ENCODE data around the gene ZC3H13. TPM values are rescaled to one million over a fixed set of nuclear protein-coding genes. Genes with fewer than 3 reads are reported as not detected.

Gene ZC3H13
- total RNA-seq, 1 experiment from 2014 or later: 61.9 TPM

DNA sequence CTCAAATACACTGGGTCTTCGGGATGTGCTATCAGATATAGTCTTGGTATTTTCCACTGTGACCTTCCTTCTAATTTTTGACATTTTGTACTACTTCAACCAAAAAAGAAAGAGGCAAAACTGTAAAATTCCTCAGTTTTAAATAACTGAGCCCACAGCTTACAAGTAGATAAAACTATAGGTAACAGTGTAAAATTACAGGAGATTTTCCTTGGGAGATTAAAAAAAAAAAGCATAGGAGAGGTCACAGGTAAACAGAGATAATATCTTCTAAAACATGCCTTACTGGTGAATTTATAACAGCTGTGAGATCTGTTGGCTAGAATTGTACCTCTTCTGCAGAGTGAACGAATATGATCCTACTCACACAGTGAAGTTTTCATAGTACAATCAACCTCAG lies 7.1 kb downstream of the ZC3H13 start:
- H3K23me2 ChIP-seq (ENCODE audit: insufficient read length, low read depth, low read length, poor library complexity, severe bottlenecking): no peaks in the 10 kb centered on the region
- no peak overlapping the region for H2BK120ac ChIP-seq (ENCODE audit: low read depth, low read length, poor library complexity, severe bottlenecking)
- no peak overlapping the region for H3T11ph ChIP-seq (ENCODE audit: low read length)
- H3K18ac ChIP-seq (ENCODE audit: insufficient read length, low read depth, low read length): no peak overlapping the region
- Mint-ChIP-seq H3K27ac (peak overlapping the region in 1 of 3 experiments; percentile 51; a peak in 1 of 7 replicates), H3K9me3 (no peaks in the 10 kb centered on the region), H3K27me3 (ENCODE audit: low read depth) (no peaks in the 10 kb centered on the region), H3K4me3 (no peak overlapping the region), H3K36me3 (ENCODE audit: insufficient read depth in 1 of 3, low read depth in 3 of 3) (peaks cover 2 to 19% (median 15%) of the 10 kb centered on the region in 3 experiments; a peak in 5 of 7 replicates), H3K4me1 (no peaks in the 10 kb centered on the region)
- no peak overlapping the region for H3K56ac ChIP-seq (ENCODE audit: insufficient read length, low read depth, low read length)
- no peaks in the 10 kb centered on the region for H3K27me3 ChIP-seq (ENCODE audit: insufficient read depth, low read length)
- H4K91ac ChIP-seq (ENCODE audit: insufficient read length, low read depth, low read length): no peak overlapping the region
- H2AK5ac ChIP-seq (ENCODE audit: insufficient read length, low read length): no peak overlapping the region
- no peak overlapping the region for H3K14ac ChIP-seq (ENCODE audit: insufficient read depth, low read length)
- H2BK15ac ChIP-seq (ENCODE audit: low read depth, low read length): no peak overlapping the region
- H3K23ac ChIP-seq (ENCODE audit: insufficient read length, low read depth, low read length): no peak overlapping the region
- no peak overlapping the region for H3K4me2 ChIP-seq (ENCODE audit: insufficient read depth, insufficient read length, low read length)
- DNase-seq: no peak
- no peak overlapping the region for H3K4ac ChIP-seq (ENCODE audit: low read depth, low read length)
- no peak overlapping the region for H4K8ac ChIP-seq (replicated peaks; ENCODE audit: insufficient read length, low read depth, low read length)
- no peak overlapping the region for H2BK5ac ChIP-seq (ENCODE audit: insufficient read length, low read length)
- no peaks in the 10 kb centered on the region for H3K9me3 ChIP-seq (ENCODE audit: control insufficient read depth, low read depth, low read length)
- H2BK20ac ChIP-seq (ENCODE audit: low read depth, low read length, poor library complexity, severe bottlenecking): no peak overlapping the region
- no peak overlapping the region for H2AFZ ChIP-seq (ENCODE audit: low read length)
- H4K5ac ChIP-seq (ENCODE audit: insufficient read length, low read depth, low read length): no peak overlapping the region
- TF ChIP-seq CTCF (conservative IDR thresholded peaks at IDR 0.05): no peak
- WGBS (ENCODE audit: extremely low coverage, insufficient read length, low lambda C conversion rate): no CpG with 5 or more reads among the region's 2 CpGs
- no peaks in the 10 kb centered on the region for H4K20me1 ChIP-seq (ENCODE audit: control insufficient read depth, insufficient read depth, insufficient read length)
- H2BK12ac ChIP-seq (ENCODE audit: insufficient read length, low read depth, low read length): no peak overlapping the region
- no peak overlapping the region for H3K9ac ChIP-seq (ENCODE audit: extremely low read depth, insufficient read length, low read length)
- no peaks in the 10 kb centered on the region for H3K79me1 ChIP-seq (ENCODE audit: insufficient read depth, low read depth, low read length, poor library complexity, severe bottlenecking)
- no peaks in the 10 kb centered on the region for H3K4me1 ChIP-seq (ENCODE audit: insufficient read depth, low read length)
- peaks cover 9% of the 10 kb centered on the region; the same call in 1 of the 2 replicates for H3K79me2 ChIP-seq (ENCODE audit: insufficient read depth, low read length)
- no peak overlapping the region for H3K27ac ChIP-seq (ENCODE audit: insufficient read length, low read depth, low read length)

Data from H9 (cell line).